ENCODE measurements around the gene C9orf72.
A peak's percentile ranks its signal among the peaks of the same experiment; 100 is the strongest.

DNA sequence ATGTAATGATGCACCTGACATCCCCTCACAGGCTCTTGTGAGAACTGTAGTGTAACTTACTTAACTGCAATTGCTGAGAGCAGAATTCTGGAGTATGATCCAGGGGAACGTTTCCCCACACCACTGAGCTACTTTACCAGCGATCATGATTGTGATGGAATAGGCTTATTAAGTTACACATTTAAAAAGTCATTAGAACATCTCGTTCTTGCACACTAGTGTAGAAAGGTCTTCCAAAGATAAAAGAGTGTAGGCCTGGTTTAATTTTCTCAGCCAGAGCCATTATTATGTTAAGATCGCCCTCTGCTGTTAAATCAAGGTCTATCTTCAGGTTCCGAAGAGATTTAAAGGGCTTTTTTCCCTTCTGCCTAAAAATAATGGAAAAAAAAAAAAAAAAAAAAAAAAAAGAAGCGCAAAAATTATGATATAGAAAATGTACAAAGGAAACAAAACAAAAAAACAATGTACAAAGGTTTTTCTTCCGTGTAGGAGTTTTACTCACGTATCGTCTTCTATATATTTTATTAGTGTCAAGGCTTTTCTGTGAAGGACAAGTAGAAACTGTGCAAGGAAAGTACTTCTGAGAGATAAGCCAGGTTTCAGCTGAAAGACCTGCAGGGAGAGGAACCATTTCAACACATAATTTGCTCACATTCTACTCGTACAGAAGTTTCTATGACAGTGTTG is 25.1 kb downstream of the C9orf72 start:
- TF ChIP-seq, protein P1, sequence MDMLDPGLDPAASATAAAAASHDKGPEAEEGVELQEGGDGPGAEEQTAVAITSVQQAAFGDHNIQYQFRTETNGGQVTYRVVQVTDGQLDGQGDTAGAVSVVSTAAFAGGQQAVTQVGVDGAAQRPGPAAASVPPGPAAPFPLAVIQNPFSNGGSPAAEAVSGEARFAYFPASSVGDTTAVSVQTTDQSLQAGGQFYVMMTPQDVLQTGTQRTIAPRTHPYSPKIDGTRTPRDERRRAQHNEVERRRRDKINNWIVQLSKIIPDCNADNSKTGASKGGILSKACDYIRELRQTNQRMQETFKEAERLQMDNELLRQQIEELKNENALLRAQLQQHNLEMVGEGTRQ (CRISPR knock-in tag; IDR thresholded peaks at IDR 0.05): no peak
- TF ChIP-seq, protein P2, sequence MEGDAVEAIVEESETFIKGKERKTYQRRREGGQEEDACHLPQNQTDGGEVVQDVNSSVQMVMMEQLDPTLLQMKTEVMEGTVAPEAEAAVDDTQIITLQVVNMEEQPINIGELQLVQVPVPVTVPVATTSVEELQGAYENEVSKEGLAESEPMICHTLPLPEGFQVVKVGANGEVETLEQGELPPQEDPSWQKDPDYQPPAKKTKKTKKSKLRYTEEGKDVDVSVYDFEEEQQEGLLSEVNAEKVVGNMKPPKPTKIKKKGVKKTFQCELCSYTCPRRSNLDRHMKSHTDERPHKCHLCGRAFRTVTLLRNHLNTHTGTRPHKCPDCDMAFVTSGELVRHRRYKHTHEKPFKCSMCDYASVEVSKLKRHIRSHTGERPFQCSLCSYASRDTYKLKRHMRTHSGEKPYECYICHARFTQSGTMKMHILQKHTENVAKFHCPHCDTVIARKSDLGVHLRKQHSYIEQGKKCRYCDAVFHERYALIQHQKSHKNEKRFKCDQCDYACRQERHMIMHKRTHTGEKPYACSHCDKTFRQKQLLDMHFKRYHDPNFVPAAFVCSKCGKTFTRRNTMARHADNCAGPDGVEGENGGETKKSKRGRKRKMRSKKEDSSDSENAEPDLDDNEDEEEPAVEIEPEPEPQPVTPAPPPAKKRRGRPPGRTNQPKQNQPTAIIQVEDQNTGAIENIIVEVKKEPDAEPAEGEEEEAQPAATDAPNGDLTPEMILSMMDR (IDR thresholded peaks at IDR 0.05 in 2 of 3, conservative IDR thresholded peaks at IDR 0.05 in 1 of 3; ENCODE audit: insufficient read depth in 2 of 3, low read depth in 1 of 3, low read length in 3 of 3): peak; percentile 13 to 51 (median 13); a peak in 3 of 6 replicates
- TF ChIP-seq BRD4 (IDR thresholded peaks at IDR 0.05): no peak
- TF ChIP-seq ZFPM2 (CRISPR knock-in tag; IDR thresholded peaks at IDR 0.05): no peak
- TF ChIP-seq SMC3 (conservative IDR thresholded peaks at IDR 0.05; ENCODE audit: insufficient read depth, low read depth, low read length): no peak
- TF ChIP-seq, protein P3, sequence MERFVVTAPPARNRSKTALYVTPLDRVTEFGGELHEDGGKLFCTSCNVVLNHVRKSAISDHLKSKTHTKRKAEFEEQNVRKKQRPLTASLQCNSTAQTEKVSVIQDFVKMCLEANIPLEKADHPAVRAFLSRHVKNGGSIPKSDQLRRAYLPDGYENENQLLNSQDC (CRISPR knock-in tag; IDR thresholded peaks at IDR 0.05): no peak
- no peak for TF ChIP-seq CREB1 (IDR thresholded peaks at IDR 0.05)
- TF ChIP-seq CREB1 (CRISPR knock-in tag; IDR thresholded peaks at IDR 0.05): no peak
- no peak for TF ChIP-seq NCOA2 (IDR thresholded peaks at IDR 0.05; ENCODE audit: partially characterized antibody in 2 of 2)
- TF ChIP-seq, protein P4, sequence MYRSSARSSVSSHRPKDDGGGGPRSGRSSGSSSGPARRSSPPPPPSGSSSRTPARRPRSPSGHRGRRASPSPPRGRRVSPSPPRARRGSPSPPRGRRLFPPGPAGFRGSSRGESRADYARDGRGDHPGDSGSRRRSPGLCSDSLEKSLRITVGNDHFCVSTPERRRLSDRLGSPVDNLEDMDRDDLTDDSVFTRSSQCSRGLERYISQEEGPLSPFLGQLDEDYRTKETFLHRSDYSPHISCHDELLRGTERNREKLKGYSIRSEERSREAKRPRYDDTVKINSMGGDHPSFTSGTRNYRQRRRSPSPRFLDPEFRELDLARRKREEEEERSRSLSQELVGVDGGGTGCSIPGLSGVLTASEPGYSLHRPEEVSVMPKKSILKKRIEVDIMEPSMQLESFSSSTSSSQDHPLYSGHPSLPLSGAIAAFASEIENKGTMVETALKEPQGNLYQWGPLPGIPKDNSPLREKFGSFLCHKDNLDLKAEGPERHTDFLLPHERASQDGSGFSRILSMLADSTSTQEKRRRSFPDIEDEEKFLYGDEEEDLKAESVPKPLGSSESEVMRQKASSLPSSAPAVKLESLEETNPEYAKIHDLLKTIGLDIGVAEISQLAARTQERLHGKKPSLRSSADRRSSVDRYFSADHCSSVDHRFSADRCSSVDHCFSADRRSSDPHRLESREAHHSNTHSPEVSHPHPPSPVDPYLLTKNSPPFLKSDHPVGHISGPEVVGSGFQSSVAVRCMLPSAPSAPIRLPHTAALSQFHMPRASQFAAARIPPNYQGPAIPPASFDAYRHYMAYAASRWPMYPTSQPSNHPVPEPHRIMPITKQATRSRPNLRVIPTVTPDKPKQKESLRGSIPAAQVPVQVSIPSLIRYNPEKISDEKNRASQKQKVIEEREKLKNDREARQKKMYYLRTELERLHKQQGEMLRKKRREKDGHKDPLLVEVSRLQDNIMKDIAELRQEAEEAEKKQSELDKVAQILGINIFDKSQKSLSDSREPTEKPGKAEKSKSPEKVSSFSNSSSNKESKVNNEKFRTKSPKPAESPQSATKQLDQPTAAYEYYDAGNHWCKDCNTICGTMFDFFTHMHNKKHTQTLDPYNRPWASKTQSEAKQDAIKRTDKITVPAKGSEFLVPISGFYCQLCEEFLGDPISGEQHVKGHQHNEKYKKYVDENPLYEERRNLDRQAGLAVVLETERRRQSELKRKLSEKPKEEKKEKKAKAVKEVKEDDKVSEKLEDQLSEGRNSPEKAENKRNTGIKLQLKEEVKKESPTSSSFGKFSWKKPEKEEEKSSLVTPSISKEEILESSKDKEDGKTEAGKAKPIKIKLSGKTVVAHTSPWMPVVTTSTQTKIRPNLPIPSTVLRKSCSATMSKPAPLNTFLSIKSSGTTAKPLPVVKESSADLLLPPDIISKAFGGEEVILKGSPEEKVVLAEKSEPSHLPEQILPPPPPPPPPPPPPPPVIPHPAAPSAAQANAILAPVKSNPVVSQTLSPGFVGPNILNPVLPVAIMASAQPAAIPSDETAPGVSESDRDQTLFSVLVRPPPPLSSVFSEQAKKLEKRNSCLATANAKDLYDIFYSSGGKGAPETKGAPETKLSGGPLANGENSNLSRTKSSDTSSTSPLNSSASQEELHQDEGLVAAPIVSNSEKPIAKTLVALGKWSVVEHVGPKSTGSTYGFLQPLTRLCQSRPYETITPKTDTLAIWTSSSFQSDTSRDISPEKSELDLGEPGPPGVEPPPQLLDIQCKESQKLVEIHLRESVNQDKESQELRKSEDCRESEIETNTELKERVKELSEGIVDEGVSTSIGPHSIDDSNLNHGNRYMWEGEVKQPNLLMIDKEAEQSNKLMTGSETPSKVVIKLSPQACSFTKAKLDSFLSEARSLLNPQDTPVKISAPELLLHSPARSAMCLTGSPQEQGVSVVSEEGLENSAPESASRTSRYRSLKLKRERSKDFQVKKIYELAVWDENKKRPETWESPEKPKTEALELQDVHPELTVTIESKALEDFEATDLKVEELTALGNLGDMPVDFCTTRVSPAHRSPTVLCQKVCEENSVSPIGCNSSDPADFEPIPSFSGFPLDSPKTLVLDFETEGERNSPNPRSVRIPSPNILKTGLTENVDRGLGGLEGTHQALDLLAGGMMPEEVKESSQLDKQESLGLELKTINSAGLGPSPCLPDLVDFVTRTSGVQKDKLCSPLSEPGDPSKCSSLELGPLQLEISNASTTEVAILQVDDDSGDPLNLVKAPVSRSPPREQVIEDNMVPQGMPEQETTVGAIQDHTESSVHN (IDR thresholded peaks at IDR 0.05; ENCODE audit: borderline replicate concordance in 1 of 2, low read depth in 1 of 2): no peak
- no peak for TF ChIP-seq ZFP1 (CRISPR knock-in tag; IDR thresholded peaks at IDR 0.05)
- TF ChIP-seq ESRRA (IDR thresholded peaks at IDR 0.05; ENCODE audit: borderline replicate concordance, low read depth): no peak
- TF ChIP-seq MAFK (IDR thresholded peaks at IDR 0.05; ENCODE audit: low read length): no peak
- no peak for TF ChIP-seq MAZ (CRISPR knock-in tag; conservative IDR thresholded peaks at IDR 0.05 in 1 of 2, IDR thresholded peaks at IDR 0.05 in 1 of 2)
- TF ChIP-seq DACH1 (IDR thresholded peaks at IDR 0.05; ENCODE audit: partially characterized antibody): no peak

Measured in K562 (cell line).